ENCODE measurements around the gene WWC1.

WWC1 gene

DNA sequence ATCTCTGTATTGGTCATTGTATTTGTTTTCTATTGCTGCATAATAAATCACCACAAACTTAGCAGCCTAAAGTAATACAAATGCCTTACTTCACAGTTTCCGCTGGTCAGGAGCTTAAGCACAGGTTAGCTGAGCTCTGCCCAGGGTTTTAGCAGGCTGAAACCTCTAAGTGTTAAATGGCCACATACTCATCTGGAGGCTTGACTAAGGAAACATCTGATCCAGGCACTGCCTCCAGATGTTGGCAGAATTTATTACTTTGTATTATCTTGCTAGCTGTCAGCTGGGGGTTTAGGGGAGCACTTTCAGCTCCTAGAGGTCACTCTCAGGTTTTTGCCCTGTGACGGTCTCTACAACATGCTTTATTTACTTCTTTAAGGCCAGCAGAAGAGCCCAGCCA is 171.6 kb downstream of the WWC1 start:
- no peaks in the 10 kb centered on the region for H3K9me3 ChIP-seq (ENCODE audit: severe bottlenecking)
- TF ChIP-seq, protein P1, sequence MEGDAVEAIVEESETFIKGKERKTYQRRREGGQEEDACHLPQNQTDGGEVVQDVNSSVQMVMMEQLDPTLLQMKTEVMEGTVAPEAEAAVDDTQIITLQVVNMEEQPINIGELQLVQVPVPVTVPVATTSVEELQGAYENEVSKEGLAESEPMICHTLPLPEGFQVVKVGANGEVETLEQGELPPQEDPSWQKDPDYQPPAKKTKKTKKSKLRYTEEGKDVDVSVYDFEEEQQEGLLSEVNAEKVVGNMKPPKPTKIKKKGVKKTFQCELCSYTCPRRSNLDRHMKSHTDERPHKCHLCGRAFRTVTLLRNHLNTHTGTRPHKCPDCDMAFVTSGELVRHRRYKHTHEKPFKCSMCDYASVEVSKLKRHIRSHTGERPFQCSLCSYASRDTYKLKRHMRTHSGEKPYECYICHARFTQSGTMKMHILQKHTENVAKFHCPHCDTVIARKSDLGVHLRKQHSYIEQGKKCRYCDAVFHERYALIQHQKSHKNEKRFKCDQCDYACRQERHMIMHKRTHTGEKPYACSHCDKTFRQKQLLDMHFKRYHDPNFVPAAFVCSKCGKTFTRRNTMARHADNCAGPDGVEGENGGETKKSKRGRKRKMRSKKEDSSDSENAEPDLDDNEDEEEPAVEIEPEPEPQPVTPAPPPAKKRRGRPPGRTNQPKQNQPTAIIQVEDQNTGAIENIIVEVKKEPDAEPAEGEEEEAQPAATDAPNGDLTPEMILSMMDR (IDR thresholded peaks at IDR 0.05; ENCODE audit: poor library complexity, severe bottlenecking): no peak
- no peaks in the 10 kb centered on the region for H3K4me1 ChIP-seq (ENCODE audit: insufficient read depth, poor library complexity, severe bottlenecking)
- no peaks in the 10 kb centered on the region for H3K27me3 ChIP-seq (ENCODE audit: insufficient read depth, poor library complexity, severe bottlenecking)
- DNase-seq (ENCODE audit: low spot score) (no peak), ATAC-seq (ENCODE audit: low read depth) (no peak)
- no peak overlapping the region for H3K27ac ChIP-seq (ENCODE audit: poor library complexity, severe bottlenecking)
- no peak overlapping the region for H3K4me3 ChIP-seq (ENCODE audit: severe bottlenecking)
- peaks cover 88% of the 10 kb centered on the region for H3K36me3 ChIP-seq (ENCODE audit: low read depth)

GRCh38 chr5:168464214-168464613 is 172.8 kb downstream of the WWC1 start:
- Histone ChIP-seq H3K4me3 (ENCODE audit: severe bottlenecking) (no peak overlapping the region), H3K36me3 (ENCODE audit: low read depth) (peaks cover 90% of the 10 kb centered on the region), H3K9me3 (ENCODE audit: severe bottlenecking) (no peaks in the 10 kb centered on the region), H3K27me3 (ENCODE audit: insufficient read depth, poor library complexity, severe bottlenecking) (no peaks in the 10 kb centered on the region), H3K4me1 (ENCODE audit: insufficient read depth, poor library complexity, severe bottlenecking) (no peaks in the 10 kb centered on the region), H3K27ac (ENCODE audit: poor library complexity, severe bottlenecking) (no peak overlapping the region)
- TF ChIP-seq, protein P1 (IDR thresholded peaks at IDR 0.05; ENCODE audit: poor library complexity, severe bottlenecking): no peak
- no peak; the same call in 2 of the 3 replicates for ATAC-seq (ENCODE audit: low read depth)
- no peak for DNase-seq (ENCODE audit: low spot score)

DNA sequence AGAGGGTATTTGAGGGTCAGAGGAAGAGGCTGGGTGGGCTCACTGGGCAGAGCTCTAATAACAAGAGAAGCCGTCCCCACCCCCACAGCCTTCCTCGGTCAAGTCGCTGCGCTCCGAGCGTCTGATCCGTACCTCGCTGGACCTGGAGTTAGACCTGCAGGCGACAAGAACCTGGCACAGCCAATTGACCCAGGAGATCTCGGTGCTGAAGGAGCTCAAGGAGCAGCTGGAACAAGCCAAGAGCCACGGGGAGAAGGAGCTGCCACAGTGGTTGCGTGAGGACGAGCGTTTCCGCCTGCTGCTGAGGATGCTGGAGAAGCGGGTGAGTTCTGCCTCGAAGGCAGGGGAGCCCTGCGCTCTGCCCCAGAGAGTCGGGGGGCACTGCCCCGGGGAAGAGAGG is 173.2 kb downstream of the WWC1 start:
- DNase-seq (ENCODE audit: low spot score) (no peak), ATAC-seq (ENCODE audit: low read depth) (no peak; the same call in 2 of the 3 replicates)
- TF ChIP-seq, protein P1 (IDR thresholded peaks at IDR 0.05; ENCODE audit: poor library complexity, severe bottlenecking): no peak

GRCh38 chr5:168467755-168468330 is 176.4 kb downstream of the WWC1 start:
- H3K27ac ChIP-seq (ENCODE audit: poor library complexity, severe bottlenecking): no peak overlapping the region
- no peaks in the 10 kb centered on the region for H3K27me3 ChIP-seq (ENCODE audit: insufficient read depth, poor library complexity, severe bottlenecking)
- no peaks in the 10 kb centered on the region for H3K9me3 ChIP-seq (ENCODE audit: severe bottlenecking)
- no peak for DNase-seq (ENCODE audit: low spot score)
- H3K4me1 ChIP-seq (ENCODE audit: insufficient read depth, poor library complexity, severe bottlenecking): peaks cover 8% of the 10 kb centered on the region
- TF ChIP-seq, protein P1 (IDR thresholded peaks at IDR 0.05; ENCODE audit: poor library complexity, severe bottlenecking): no peak
- no peak for ATAC-seq (ENCODE audit: low read depth)
- H3K36me3 ChIP-seq (ENCODE audit: low read depth): peaks cover 79% of the 10 kb centered on the region
- no peak overlapping the region for H3K4me3 ChIP-seq (ENCODE audit: severe bottlenecking)

More for the DNA sequence above, 173.2 kb downstream of the WWC1 start:
- Histone ChIP-seq H3K36me3 (ENCODE audit: low read depth) (peaks cover 90% of the 10 kb centered on the region), H3K4me3 (ENCODE audit: severe bottlenecking) (no peak overlapping the region), H3K27me3 (ENCODE audit: insufficient read depth, poor library complexity, severe bottlenecking) (no peaks in the 10 kb centered on the region), H3K27ac (ENCODE audit: poor library complexity, severe bottlenecking) (no peak overlapping the region), H3K4me1 (ENCODE audit: insufficient read depth, poor library complexity, severe bottlenecking) (no peaks in the 10 kb centered on the region), H3K9me3 (ENCODE audit: severe bottlenecking) (no peaks in the 10 kb centered on the region)

- DNase-seq (ENCODE audit: low spot score) (no peak), ATAC-seq (ENCODE audit: low read depth) (no peak)
- no peak overlapping the region for H3K27ac ChIP-seq (ENCODE audit: poor library complexity, severe bottlenecking)
- no peaks in the 10 kb centered on the region for H3K27me3 ChIP-seq (ENCODE audit: insufficient read depth, poor library complexity, severe bottlenecking)
- no peak overlapping the region for H3K4me3 ChIP-seq (ENCODE audit: severe bottlenecking)
- H3K4me1 ChIP-seq (ENCODE audit: insufficient read depth, poor library complexity, severe bottlenecking): peaks cover 8% of the 10 kb centered on the region
- TF ChIP-seq, protein P1 (IDR thresholded peaks at IDR 0.05; ENCODE audit: poor library complexity, severe bottlenecking): no peak
- no peaks in the 10 kb centered on the region for H3K9me3 ChIP-seq (ENCODE audit: severe bottlenecking)
- peaks cover 71% of the 10 kb centered on the region for H3K36me3 ChIP-seq (ENCODE audit: low read depth)
Observed at GRCh38 chr5:168468836-168469235, 177.4 kb downstream of the WWC1 start.

All from RWPE2 (cell line).